HG03064 (cell line): ENCODE measurements around the gene PRKAR1B.
"Not testable (repeated sequence)": the region's sequence is repeated elsewhere in the genome, so short reads cannot be mapped to it uniquely, and the experiment has no call there.

Source experiments
- ATAC-seq: cut with Tn5 transposase; IDR thresholded peaks from one replicate; pipeline ENCODE4 v1.9.1; 2021; ENCODE audit warnings: low read depth; ENCODE audit not compliant: unreplicated experiment

The PRKAR1B gene

GRCh38 chr7:630111-630511, 97.0 kb downstream of the PRKAR1B start:
- ATAC-seq: no peak

DNA sequence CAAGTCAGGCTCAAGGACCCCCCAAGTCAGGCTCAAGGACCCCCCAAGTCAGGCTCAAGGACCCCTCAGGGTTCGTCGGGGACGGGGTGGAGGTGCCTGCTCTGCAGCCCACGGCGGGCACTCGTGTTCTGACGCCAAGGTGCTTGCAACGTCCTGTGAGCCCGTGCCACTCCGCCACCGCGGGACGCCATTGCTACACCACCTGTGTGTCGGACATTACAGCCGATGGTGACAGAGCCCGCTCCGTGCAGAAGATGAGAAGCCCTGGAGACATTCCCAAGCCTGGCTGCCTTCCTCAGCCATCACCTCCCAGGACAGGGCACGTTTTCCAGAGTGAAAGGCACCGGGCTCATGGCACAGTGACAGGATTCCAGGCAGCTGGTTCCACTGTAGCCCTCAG, 98.3 kb downstream of the PRKAR1B start:
- no peak for ATAC-seq

- ATAC-seq: no peak
Observed at GRCh38 chr7:628402-628763, 98.7 kb downstream of the PRKAR1B start.

GRCh38 chr7:627661-628401, 99.2 kb downstream of the PRKAR1B start:
- no peak for ATAC-seq

DNA sequence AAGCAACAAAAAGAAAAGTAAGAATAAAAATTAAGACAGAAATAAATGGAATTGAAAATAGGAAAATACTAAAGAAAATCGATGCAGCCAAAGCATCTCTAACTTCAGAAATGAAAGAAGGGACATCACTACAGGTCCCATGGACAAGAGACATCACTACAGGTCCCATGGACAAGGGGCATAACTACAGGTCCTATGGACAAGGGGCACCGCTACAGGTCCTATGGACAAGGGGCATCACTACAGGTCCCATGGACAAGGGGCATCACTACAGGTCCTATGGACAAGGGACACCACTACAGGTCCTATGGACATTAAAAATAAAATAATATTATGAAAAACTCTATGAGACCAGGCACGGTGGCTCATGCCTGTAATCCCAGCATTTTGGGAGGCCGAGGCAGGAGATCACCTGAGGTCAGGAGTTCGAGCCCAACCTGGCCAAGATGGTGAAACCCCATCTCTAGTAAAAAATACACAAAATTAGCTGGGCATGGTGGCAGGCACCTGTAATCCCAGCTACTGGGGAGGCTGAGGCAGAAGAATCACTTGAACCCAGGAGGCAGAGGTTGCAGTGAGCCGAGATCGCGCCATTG, 101.6 kb downstream of the PRKAR1B start:
- no peak for ATAC-seq

GRCh38 chr7:623464-623863, 103.6 kb downstream of the PRKAR1B start:
- ATAC-seq: no peak

- no peak for ATAC-seq
Observed at GRCh38 chr7:621572-622285, 105.4 kb downstream of the PRKAR1B start.

- ATAC-seq: no peak
Observed at GRCh38 chr7:620885-621284, 106.2 kb downstream of the PRKAR1B start.

DNA sequence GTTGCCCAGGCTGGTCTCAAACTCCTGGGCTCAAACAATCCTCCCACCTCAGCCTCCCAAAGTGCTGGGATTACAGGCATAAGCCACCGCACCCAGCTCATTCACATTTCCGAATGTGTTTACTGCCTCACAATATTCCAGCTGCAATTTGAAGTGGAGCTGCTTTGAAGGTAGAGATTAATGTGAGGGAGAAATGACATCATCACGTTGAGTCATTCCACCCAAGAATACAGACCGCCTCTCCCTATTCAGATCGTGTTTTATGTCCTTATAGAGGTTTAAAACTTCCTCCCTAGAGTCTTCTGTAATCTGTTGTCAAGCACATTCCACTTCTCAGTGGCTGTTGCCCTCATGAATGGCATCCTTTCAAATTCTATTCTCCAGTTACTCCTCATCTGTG, 107.0 kb downstream of the PRKAR1B start:
- no peak for ATAC-seq

GRCh38 chr7:619368-619840, 107.7 kb downstream of the PRKAR1B start:
- ATAC-seq: no peak

GRCh38 chr7:618539-619367, 108.3 kb downstream of the PRKAR1B start:
- no peak for ATAC-seq

DNA sequence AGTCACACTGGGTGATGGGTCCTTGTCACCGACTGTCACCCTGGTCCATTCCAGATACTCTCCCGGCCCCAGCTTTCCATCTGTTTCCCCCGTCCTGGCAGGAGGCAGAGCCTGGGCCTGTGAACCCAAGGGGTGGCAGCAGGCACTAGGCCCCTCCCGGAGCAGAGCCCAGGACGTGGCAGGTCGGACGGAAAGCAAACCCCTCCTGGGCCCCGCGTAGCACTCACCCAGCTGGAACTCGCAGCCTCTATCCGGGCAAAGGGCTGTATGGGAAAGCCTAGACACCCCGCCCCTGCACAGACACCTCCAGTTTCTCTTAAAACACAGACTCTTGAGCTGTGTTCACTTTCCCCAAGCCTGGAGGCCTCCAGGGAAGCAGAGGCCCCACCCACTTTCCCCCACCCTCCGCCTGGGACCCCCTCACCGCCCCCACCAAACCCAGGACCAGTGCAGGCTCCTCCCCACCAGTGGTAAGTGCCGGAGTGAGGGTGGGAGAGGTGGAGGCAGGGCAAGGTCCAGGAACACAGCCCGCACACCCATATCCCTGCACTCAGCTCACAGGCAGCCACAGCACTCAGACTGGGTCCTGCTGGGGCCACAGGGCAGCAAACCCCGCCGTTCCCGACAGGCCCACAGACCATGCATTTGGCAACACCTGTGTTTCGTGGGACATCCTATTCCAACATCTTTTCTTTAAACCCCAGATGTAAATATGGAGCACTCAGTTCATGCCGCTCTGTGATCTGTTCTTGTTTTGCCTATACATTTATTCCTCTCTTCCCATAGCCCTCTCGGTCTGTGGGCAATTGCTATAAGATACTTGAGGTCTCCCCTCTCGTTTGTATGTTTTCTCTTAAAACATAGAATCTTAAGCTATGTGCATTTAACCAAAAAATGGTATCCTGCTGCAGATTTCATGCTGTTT, 109.2 kb downstream of the PRKAR1B start:
- no peak for ATAC-seq

DNA sequence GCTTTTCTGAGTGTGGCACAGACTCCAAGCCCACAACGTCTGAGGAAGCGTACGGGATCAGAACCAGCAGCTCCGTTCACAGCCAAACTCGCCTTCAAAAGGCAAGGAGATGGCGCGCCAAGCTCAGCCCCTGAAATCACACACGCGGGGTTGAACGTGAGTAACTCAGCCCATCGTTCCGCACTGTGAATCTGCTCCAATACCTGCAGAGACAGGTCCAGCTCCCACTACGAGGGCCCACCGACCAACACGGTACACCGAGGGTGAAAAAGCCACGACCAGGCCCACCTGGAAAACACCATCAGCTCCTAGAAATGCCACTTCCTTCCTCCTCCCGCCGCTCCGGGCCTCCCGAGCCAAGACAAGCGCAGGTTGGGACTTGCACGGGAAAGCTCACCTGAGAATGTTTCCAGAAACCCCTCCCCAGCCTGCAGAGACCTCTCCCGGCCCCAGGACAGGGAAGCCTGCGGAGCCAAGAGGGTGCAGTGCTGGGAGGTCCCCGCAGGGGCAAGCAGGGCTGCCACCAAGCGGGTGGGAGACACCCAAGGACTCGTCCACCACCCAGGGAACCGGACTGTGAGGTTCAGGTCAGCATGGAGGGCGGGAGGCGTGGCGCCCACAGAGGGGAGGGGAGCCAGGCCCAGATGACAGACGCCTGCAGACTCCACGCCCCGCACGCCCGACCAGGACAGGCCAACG, 113.5 kb downstream of the PRKAR1B start:
- ATAC-seq: no peak

DNA sequence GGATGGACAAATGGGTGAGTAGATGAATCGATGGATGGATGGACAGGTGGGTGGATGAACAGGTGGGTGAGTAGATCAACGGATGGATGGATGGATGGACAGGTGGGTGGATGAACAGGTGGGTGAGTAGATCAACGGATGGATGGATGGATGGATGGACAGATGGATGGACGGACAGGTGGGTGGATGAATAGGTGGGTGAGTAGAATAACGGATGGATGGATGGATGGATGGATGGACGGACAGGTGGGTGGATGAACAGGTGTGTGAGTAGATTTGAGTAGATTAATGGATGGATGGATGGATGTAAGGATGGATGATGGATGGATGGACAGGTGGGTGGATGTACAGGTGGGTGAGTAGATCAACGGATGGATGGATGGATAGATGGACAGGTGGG, 115.2 kb downstream of the PRKAR1B start:
- ATAC-seq: not testable (repeated sequence)

DNA sequence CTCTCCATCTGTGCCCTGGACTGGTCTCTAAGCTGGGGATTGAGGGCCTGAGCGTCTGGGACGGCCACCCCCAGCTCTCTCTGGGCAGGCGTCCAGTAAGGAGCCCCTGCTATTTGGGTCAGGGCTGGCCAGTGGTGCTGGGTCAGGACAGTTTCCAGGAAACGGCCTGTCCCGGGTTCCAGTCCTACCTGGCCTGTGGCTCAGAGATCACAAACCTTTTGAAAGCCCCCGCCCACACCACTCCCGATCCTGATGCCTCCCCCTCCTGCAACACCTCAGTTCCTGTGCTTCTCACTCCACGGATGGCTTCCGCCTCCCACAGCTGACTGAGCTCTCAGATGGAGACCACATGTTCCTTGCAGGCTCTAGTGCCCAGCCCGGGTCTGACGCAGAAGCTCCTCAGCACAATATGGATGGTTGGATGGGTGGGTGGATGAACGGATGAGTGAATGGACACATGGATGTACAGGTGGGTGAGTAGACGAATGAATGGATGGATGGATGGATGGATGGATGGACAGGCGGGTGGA, 115.7 kb downstream of the PRKAR1B start:
- ATAC-seq: no peak

GRCh38 chr7:610531-611280, 116.4 kb downstream of the PRKAR1B start:
- no peak for ATAC-seq

DNA sequence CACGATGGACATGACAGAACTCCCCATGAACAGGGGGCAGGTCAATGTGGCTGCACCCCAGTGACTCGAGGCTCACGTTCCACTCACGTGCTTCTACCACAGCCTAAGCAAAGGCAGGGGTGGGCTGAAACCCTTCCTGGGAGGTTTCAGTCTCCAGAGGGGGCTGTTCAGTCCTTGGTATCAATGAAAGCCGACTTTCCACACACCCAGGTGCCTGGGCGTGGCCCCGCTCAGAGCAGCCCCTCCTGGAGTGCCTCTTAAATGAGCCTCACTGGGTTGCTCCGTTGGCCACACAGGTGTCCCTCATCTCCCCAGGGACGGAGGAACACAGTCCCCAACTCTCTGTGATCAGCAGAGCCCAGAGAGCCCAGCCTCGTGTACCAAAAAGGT, 116.9 kb downstream of the PRKAR1B start:
- no peak for ATAC-seq

- ATAC-seq: no peak
Observed at GRCh38 chr7:609365-609764, 117.7 kb downstream of the PRKAR1B start.
